GM12873 (cell line): ENCODE data around the gene FSIP1.

Source experiments
- CTCF ChIP-seq: IDR thresholded peaks from 2 replicates; pipeline ENCODE4 v1.5.1; 2012; ENCODE audit warnings: low read depth, mild to moderate bottlenecking, moderate library complexity, low read length, control low read depth; ENCODE audit not compliant: insufficient read depth; ENCODE audit errors: missing control alignments

FSIP1 gene

GRCh38 chr15:39778021-39778420 lies 4.6 kb downstream of the FSIP1 start:
- no peak for TF ChIP-seq CTCF

GRCh38 chr15:39777496-39777895 lies 5.1 kb downstream of the FSIP1 start:
- TF ChIP-seq CTCF = no peak

DNA sequence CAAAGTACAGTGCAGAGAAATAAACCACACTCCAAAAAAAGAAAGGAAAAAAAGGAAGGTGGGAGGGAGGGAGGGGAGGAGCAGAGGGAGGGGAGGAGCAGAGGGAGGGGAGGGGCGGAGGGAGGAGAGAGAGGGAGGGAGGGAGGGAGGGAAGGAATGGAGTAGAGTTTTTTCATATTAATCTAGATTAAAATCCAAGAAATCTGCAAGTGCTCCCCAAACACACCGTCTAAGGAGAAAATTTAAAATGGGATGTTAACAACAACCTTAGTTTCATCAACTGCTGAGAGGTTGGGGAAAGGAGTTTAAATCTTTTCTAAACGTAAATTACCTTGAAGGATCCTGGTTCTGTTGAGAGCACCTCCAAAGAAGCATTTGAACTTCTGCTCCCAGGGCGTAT lies 6.6 kb downstream of the FSIP1 start:
- TF ChIP-seq CTCF = no peak

DNA sequence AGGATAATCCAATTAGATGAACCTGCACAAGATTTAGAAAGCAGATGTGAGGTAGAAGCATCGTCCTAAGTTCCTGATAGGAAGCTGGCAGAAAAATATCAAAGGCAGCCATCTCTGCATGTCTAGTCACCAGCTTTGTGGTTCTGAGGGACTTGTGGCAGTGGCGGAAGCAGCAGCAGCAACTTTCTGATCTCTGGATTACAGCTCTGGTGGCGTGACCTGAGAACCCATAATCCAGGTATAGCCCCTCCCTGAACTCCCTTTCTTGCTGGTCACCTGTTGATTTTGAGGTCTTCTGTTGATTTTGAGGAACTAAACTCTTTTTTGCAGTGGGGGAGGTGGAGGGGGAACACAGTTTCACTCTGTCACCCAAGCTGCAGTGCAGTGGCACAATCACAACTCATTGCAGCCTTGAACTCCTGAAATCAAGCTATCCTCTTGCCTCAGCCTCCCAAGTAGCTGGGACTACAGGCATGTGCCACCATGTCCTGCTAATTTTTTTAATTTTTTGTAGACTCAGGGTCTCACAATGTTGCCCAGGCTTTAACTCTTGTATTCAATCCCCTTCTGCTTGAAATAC lies 7.9 kb downstream of the FSIP1 start:
- TF ChIP-seq CTCF = no peak

DNA sequence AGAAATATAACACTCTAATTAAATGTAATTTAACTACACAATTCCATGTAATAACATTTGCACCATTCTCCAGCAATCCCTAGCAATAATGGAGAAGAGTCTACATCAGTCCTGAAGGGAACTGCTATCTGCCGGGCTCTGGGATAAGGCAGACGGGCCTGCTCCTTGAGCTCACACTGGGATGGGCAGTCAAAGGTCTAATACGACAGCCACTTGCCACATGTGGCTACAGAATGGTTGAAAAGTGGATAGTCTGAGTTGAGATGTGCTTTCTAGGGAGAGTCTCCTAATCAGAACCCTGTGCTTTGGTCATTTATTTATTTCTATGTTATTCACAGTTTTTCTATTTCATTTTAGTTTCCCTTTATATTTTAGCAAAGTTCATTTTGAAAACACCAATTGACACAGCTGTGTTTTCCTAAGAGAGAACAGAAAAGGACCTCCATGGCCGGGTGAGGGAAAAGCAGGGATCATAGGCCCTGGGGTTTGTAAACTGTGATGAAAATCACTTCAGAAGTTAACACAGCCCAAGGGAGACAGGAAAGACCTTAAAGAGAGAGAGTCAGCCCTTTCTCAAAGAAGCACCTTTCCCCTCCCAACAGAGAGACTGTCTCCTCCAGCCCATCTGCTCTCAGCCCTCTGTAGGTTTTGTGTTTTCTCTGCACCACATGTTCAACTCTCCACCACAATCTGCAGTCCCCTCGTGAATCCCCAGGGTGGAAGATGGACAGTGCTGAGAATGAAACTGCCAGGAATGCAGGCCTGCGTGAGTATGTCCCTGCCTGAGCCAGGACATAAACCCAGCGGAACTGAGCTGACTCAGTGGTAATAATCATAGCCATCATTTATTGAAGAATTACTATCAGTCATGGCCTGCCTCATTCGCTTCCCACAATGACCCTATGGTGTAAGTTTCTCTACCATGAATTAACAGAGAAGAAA lies 11.6 kb downstream of the FSIP1 start:
- no peak for TF ChIP-seq CTCF

- TF ChIP-seq CTCF = peak; percentile 3
These were observed 14.7 kb downstream of the FSIP1 start for GRCh38 chr15:39767921-39768320.

GRCh38 chr15:39761006-39761405 lies 21.6 kb downstream of the FSIP1 start:
- no peak for TF ChIP-seq CTCF
